ENCODE measurements around the gene CAMK2B. TPM values are rescaled to one million over a fixed set of nuclear protein-coding genes. Genes with fewer than 3 reads are reported as not detected.
A peak's percentile ranks its signal among the peaks of the same experiment; 100 is the strongest.

The CAMK2B gene
- total and polyA plus RNA-seq, 9 donors = 3.1 to 13.9 (median 10.1) TPM

DNA sequence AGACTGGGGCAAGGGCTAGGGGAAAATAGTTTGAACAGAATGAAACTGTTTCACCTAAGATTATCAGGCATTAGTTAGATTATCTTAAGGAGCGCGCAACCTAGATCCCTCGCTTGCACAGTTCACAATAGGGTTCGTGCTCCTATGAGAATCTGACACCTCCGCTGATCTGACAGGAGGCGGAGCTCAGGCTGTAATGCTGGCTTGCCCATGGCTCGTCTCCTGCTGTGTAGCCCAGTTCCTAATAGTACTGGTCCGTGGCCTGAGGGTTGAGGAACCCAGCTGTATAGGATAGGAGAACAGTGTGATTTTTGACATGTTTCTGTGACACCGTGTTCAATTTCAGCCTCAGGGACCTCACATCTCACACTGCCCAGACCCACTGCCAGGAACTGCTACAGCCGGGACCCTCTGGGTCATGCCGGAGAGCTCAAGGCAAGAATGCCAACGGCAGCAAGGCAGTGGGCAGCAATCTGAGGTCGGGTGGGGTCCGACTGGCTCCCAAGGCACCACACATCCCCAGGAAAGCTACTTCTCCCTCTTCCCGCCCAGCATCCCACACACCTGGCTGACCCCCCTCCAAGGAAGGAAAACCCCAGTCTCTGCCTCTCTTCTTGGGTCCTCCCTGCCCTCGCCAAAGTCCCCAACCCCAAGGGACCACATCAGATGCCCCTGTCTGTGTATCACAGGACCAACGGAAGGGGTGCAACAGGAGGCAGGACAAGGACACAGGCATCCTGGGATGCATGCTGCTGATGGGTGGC lies 31.7 kb downstream of the CAMK2B start:
- no peak overlapping the region for H3K4me3 ChIP-seq (ENCODE audit: low read length)
- H3K27ac ChIP-seq (ENCODE audit: low read length) = no peak overlapping the region
- no peaks in the 10 kb centered on the region for H3K9me3 ChIP-seq (replicated peaks; ENCODE audit: control insufficient read depth, low read depth, low read length)
- no peaks in the 10 kb centered on the region for H3K36me3 ChIP-seq (ENCODE audit: control insufficient read depth, insufficient read depth, low read length)
- peaks cover 6% of the 10 kb centered on the region for H3K4me1 ChIP-seq (ENCODE audit: control insufficient read depth, insufficient read depth, low read length)
- DNase-seq = no peak
- 36% methylated on average over 16 of the region's 17 CpGs for WGBS (ENCODE audit: insufficient coverage)
- H3K27me3 ChIP-seq (ENCODE audit: control insufficient read depth, insufficient read depth, low read length) = peaks cover 39% of the 10 kb centered on the region

DNA sequence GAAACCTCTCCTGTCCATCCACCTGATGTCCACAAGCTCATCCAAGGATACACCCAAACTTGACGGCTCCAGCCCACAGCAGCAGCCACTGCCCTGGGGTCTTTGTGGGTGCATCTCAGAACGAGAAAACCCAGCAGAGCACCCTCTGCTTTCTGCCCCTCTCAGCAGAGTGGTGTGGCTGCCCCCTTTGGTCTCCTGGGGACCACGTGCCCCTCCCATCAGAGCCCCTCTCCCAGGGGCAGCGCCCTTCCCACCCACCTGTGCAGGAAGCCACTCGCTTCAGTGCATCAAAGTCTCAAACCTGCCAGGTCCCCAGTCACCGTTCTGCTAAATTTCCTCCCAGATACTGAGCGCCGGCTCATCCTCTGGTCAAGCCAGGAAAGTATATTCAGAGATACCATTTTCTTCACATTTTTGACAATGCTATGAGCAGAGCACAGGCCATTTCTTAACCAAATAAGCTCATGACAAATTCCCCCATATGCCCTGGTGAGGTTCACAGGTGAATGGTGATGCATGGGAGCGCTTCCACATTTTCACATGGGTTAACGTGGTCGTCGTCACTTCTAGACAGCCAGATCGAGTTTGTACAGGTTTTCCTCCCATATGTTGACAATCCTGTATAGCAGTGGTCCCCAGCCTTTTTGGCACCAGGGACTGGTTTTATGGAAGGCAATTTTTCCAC lies 32.4 kb downstream of the CAMK2B start:
- 69% methylated on average over 8 of the region's 13 CpGs for WGBS (ENCODE audit: insufficient coverage)
- peaks cover 6% of the 10 kb centered on the region for H3K4me1 ChIP-seq (ENCODE audit: control insufficient read depth, insufficient read depth, low read length)
- H3K4me3 ChIP-seq (ENCODE audit: low read length) = no peak overlapping the region
- H3K27me3 ChIP-seq (ENCODE audit: control insufficient read depth, insufficient read depth, low read length) = peaks cover 39% of the 10 kb centered on the region
- no peaks in the 10 kb centered on the region for H3K9me3 ChIP-seq (replicated peaks; ENCODE audit: control insufficient read depth, low read depth, low read length)
- no peak for DNase-seq
- no peaks in the 10 kb centered on the region for H3K36me3 ChIP-seq (ENCODE audit: control insufficient read depth, insufficient read depth, low read length)
- H3K27ac ChIP-seq (ENCODE audit: low read length) = no peak overlapping the region

DNA sequence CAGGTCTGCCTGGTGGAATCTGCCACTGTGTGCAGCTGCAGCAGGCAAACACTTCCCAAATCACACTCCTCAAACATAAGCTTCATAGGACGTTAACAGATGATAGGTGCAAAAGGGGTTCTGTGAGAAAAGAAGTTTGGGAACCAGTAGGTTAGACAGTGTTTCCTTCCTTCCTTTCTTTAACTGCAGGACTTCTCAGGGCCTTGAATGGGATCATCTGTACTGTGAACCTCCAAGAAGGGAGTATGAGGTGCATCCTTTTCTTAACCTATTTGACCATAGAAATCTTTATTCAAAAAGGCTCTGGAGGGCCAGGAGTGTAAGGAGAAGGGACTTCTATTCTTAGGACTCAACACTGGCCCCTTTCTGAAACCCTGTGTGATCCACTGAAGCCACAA lies 33.0 kb downstream of the CAMK2B start:
- no peak for DNase-seq
- no CpG with 5 or more reads among the region's 1 CpG for WGBS (ENCODE audit: insufficient coverage)
- Histone ChIP-seq H3K9me3 (replicated peaks; ENCODE audit: control insufficient read depth, low read depth, low read length) (no peaks in the 10 kb centered on the region), H3K27me3 (ENCODE audit: control insufficient read depth, insufficient read depth, low read length) (peaks cover 39% of the 10 kb centered on the region), H3K36me3 (ENCODE audit: control insufficient read depth, insufficient read depth, low read length) (no peaks in the 10 kb centered on the region), H3K27ac (ENCODE audit: low read length) (no peak overlapping the region), H3K4me1 (ENCODE audit: control insufficient read depth, insufficient read depth, low read length) (peaks cover 6% of the 10 kb centered on the region), H3K4me3 (ENCODE audit: low read length) (no peak overlapping the region)

DNA sequence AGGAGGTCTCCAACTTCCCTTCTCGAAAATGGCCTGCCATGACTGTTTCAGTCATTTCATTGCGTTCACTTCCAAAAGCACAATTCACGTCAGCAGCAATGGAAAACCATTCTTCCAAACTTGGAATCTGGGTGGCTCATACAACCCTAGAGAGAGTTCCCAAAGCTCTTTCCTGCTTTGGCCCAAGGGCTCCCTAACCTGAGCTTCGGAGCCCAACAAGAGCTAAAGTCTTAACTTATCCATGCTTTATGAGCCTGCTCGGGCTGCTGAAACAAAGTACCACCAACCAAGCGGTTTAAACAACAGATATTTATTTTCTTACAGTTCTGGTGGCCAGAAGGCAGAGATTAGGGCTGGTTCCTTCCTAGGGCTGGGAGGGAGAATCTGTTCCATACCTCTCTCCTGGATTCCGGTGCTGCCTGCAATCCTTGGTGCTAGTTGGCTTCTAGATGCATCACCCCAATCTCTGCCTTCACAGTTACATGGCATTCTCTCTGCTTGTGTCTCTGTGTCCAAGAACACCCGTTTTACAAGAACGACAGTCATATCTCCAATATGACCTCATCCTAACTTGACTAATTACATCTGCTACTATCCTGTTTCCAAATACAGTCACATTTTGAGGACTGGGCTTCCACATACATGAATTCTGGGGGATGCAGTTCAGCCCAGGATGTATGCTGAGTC lies 33.5 kb downstream of the CAMK2B start:
- H3K27me3 ChIP-seq (ENCODE audit: control insufficient read depth, insufficient read depth, low read length) = peaks cover 39% of the 10 kb centered on the region
- H3K27ac ChIP-seq (ENCODE audit: low read length) = no peak overlapping the region
- DNase-seq = no peak
- H3K36me3 ChIP-seq (ENCODE audit: control insufficient read depth, insufficient read depth, low read length) = no peaks in the 10 kb centered on the region
- WGBS (ENCODE audit: insufficient coverage) = 85% methylated on average over 6 of the region's 9 CpGs
- no peaks in the 10 kb centered on the region for H3K9me3 ChIP-seq (replicated peaks; ENCODE audit: control insufficient read depth, low read depth, low read length)
- H3K4me1 ChIP-seq (ENCODE audit: control insufficient read depth, insufficient read depth, low read length) = peaks cover 6% of the 10 kb centered on the region
- H3K4me3 ChIP-seq (ENCODE audit: low read length) = no peak overlapping the region

DNA sequence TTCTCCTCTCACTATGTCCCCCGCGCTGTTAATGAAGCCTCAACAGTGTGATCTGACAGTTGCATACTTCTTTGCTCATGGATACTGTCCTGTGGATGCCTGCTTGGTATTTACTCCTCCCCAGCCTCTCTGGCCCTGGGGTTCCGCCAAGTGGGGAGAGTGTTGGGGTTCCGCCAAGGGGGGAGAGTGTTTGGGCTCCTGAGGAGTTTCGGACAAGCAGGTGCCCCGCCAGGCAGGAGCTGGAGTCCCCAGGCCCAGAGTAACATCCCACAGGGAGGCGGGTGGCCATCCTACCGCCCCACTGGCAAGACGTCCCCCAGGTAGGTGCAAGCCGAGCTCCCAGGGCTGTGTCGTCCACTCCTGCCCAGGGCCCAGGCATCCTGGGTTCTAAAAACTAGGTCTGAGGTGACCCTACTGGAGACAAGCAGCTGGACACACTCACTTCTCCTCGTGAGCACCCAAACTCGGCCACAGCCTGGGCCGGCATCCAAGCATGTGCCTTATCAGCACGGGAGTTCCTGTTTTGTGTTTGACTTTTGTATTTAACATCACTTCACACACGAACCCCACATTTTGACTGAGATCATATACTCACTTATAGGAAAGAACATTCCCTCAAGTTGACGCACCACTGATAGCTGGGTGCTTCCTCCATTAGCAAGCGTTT lies 34.2 kb downstream of the CAMK2B start:
- Histone ChIP-seq H3K27me3 (ENCODE audit: control insufficient read depth, insufficient read depth, low read length) (peaks cover 39% of the 10 kb centered on the region), H3K9me3 (replicated peaks; ENCODE audit: control insufficient read depth, low read depth, low read length) (no peaks in the 10 kb centered on the region), H3K36me3 (ENCODE audit: control insufficient read depth, insufficient read depth, low read length) (no peaks in the 10 kb centered on the region), H3K4me1 (ENCODE audit: control insufficient read depth, insufficient read depth, low read length) (peaks cover 6% of the 10 kb centered on the region), H3K4me3 (ENCODE audit: low read length) (no peak overlapping the region), H3K27ac (ENCODE audit: low read length) (no peak overlapping the region)
- DNase-seq = no peak
- 82% methylated on average over 10 of the region's 18 CpGs for WGBS (ENCODE audit: insufficient coverage)

DNA sequence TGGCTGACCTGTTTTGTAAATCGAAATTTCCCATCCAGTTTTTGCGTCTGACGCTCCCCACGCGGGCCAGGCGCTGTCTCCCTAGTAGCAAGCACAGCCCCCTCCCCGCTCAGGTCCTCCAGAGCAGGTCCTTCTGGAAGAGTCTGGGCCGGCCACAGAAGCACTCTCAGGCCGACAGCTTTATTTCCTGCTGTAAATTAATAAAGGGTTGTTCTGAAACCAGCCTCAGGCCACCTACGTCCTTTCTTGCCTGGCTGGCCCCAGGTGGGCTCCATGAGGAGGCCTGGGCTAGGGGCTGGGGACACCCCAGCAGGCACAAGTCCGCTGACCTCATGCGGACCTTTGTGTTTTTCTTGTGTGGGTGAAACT lies 35.2 kb downstream of the CAMK2B start:
- H3K27me3 ChIP-seq (ENCODE audit: control insufficient read depth, insufficient read depth, low read length) = peaks cover 34% of the 10 kb centered on the region
- DNase-seq = no peak
- H3K4me1 ChIP-seq (ENCODE audit: control insufficient read depth, insufficient read depth, low read length) = peaks cover 6% of the 10 kb centered on the region
- no peak overlapping the region for H3K27ac ChIP-seq (ENCODE audit: low read length)
- 29% methylated on average over 8 of the region's 12 CpGs for WGBS (ENCODE audit: insufficient coverage)
- H3K4me3 ChIP-seq (ENCODE audit: low read length) = no peak overlapping the region
- H3K9me3 ChIP-seq (replicated peaks; ENCODE audit: control insufficient read depth, low read depth, low read length) = no peaks in the 10 kb centered on the region
- H3K36me3 ChIP-seq (ENCODE audit: control insufficient read depth, insufficient read depth, low read length) = no peaks in the 10 kb centered on the region

DNA sequence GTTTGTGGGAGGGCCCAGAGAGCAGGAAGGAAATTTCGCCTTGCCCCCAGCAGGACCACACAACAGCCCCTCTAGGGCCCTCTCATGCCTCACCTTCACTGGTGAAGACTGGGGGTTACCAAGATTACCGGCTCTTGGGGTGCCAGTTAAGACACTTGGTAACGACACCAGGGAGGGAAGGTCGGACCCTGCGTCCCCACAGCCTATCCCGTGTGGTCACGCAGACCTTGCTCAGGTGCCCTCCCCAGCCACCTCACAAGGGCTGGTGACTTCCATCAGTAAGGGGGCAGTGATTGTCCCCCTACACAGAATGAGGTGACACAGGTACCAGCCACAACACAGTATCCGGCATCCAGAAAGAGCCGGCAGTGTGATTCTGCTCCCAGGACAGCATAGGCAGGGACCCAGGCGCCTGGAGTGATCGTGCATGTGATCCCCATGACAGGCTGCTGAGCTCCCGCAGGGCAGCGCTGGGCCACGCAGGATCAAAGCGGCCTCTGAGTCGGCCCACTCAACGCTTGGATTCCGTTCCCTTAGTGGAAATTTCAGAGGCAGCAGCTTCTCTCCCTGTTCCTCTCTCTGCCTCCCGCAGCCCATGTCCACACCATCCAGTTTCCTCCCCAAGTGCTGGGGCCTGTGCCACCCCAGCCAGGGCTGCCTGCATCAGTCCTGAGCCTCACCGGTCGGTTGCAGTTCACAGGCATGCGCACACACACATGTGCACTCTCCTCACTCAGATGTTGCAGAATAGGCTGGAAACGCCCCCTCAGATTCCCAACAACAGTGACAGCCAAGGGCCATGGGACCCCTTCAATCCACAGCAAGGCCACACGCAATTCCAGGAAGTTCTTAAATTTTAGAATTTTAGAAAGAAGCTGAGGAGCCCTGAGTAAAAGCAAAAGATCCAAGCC lies 35.8 kb downstream of the CAMK2B start:
- Histone ChIP-seq H3K4me3 (ENCODE audit: low read length) (no peak overlapping the region), H3K9me3 (replicated peaks; ENCODE audit: control insufficient read depth, low read depth, low read length) (no peaks in the 10 kb centered on the region), H3K4me1 (ENCODE audit: control insufficient read depth, insufficient read depth, low read length) (peaks cover 6% of the 10 kb centered on the region), H3K27ac (ENCODE audit: low read length) (no peak overlapping the region), H3K36me3 (ENCODE audit: control insufficient read depth, insufficient read depth, low read length) (no peaks in the 10 kb centered on the region), H3K27me3 (ENCODE audit: control insufficient read depth, insufficient read depth, low read length) (peaks cover 32% of the 10 kb centered on the region)
- WGBS (ENCODE audit: insufficient coverage) = 45% methylated on average over 16 of the region's 24 CpGs
- DNase-seq = peak; percentile 20

DNA sequence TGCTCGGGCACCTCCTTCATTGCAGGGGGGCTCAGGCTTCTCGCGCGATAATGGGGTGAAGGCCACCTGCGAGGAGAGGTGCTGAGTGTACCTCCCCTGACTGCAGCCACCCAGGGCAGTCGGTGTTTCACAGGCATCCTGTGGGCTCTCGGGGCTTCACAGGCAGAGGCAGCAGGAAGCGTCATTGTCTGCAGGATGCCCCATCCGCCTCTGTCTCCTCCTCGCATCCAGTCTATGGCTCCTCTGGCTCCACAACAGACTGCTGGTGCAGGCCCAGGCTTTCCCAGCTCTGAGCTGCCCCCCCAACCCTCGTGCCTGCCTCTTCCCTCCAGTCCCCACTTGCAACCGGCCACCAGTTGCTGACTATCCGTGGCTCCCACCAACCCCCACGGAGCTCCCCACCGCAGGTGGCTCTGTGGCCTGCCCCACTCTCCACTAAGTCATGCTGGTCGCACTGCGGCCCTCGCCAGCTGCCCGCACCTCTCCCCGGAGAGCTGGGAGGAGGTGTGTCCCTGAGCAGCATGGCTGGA lies 36.5 kb downstream of the CAMK2B start:
- 68% methylated on average over 14 of the region's 20 CpGs for WGBS (ENCODE audit: insufficient coverage)
- no peak overlapping the region for H3K4me3 ChIP-seq (ENCODE audit: low read length)
- no peaks in the 10 kb centered on the region for H3K36me3 ChIP-seq (ENCODE audit: control insufficient read depth, insufficient read depth, low read length)
- H3K27me3 ChIP-seq (ENCODE audit: control insufficient read depth, insufficient read depth, low read length) = peaks cover 25% of the 10 kb centered on the region
- H3K9me3 ChIP-seq (replicated peaks; ENCODE audit: control insufficient read depth, low read depth, low read length) = no peaks in the 10 kb centered on the region
- no peak overlapping the region for H3K27ac ChIP-seq (ENCODE audit: low read length)
- H3K4me1 ChIP-seq (ENCODE audit: control insufficient read depth, insufficient read depth, low read length) = peaks cover 11% of the 10 kb centered on the region
- no peak for DNase-seq

DNA sequence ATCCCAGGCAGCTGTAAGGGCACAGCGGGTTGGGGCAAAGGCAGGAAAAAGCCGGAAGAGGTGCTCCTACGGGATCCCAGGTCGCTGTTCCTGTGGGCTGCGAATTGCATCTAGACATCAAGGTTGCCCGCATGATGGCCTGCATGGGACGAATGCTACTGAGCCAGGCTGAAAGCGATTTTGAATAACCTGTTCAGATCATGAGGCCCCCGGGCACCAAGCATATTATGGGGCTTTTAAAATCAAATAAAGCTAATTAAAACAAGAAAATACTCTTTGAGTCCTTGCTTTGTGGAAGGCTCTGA lies 37.1 kb downstream of the CAMK2B start:
- Histone ChIP-seq H3K4me1 (ENCODE audit: control insufficient read depth, insufficient read depth, low read length) (peaks cover 13% of the 10 kb centered on the region), H3K36me3 (ENCODE audit: control insufficient read depth, insufficient read depth, low read length) (no peaks in the 10 kb centered on the region), H3K4me3 (ENCODE audit: low read length) (no peak overlapping the region), H3K27me3 (ENCODE audit: control insufficient read depth, insufficient read depth, low read length) (peaks cover 20% of the 10 kb centered on the region), H3K27ac (ENCODE audit: low read length) (no peak overlapping the region), H3K9me3 (replicated peaks; ENCODE audit: control insufficient read depth, low read depth, low read length) (no peaks in the 10 kb centered on the region)
- DNase-seq = no peak
- WGBS (ENCODE audit: insufficient coverage) = 89% methylated on average over 8 of the region's 9 CpGs
